Naive thymus-derived CD8-positive, alpha-beta T cell (primary cell): ENCODE results near the gene CLCN7. TPM values are rescaled to one million over a fixed set of nuclear protein-coding genes. Genes with fewer than 3 reads are reported as not detected.

ENCODE experiments used
- ATAC-seq, 2 donors: fragments of 150-1000 bp; cut with Tn5 transposase in 1 of 2; sonication (Bioruptor Pico), chemical (Tn5 transposase) in 1 of 2; 1 replicate in 1 of 2; 2 replicates in 1 of 2; pipeline ENCODE4 v1.10.0; 2021; ENCODE audit warnings: mild to moderate bottlenecking in 2 of 2, moderate library complexity in 2 of 2
- POLR2A ChIA-PET: fragments of 350-600 bp; sonication (Branson Sonifier 250); formaldehyde crosslinking; loops from one replicate; lab custom pipeline; 2021; ENCODE audit warnings: antibody characterized with exemption; lab: Charles Lee
- DNase-seq, 10 donors: peaks; one replicate each; pipeline versions ENCODE4 v3.0.0 to v3.0.0-alpha.2; 2020 to 2022
- H3K27ac Mint-ChIP-seq, 10 donors: one replicate each; pipeline ENCODE4 v1.8.0; 2020 to 2022; ENCODE audit warnings: mild to moderate bottlenecking in 10 of 10, mixed read lengths in 10 of 10, moderate library complexity in 4 of 10, inconsistent platforms in 1 of 10
- H3K27me3 Mint-ChIP-seq, 5 donors: one replicate each; pipeline ENCODE4 v1.8.0; 2021 to 2022; ENCODE audit warnings: mixed read lengths in 5 of 5
- H3K36me3 Mint-ChIP-seq, 3 donors: one replicate each; pipeline ENCODE4 v1.8.0; 2020 to 2022; ENCODE audit warnings: mixed read lengths in 3 of 3, mild to moderate bottlenecking in 2 of 3, inconsistent platforms in 1 of 3
- H3K4me1 Mint-ChIP-seq, 4 donors: one replicate each; pipeline ENCODE4 v1.8.0; 2021 to 2022; ENCODE audit warnings: mixed read lengths in 4 of 4
- H3K4me3 Mint-ChIP-seq, 10 donors: one replicate each; pipeline ENCODE4 v1.8.0; 2020 to 2022; ENCODE audit warnings: mild to moderate bottlenecking in 10 of 10, mixed read lengths in 10 of 10, moderate library complexity in 6 of 10, inconsistent platforms in 1 of 10
- H3K9me3 Mint-ChIP-seq, 9 donors: one replicate each; pipeline ENCODE4 v1.8.0; 2020 to 2022; ENCODE audit warnings: mixed read lengths in 9 of 9, mild to moderate bottlenecking in 3 of 9, inconsistent platforms in 1 of 9, moderate library complexity in 1 of 9
- polyA plus RNA-seq, 3 donors: library from polyadenylated mRNA; unstranded; fragments of 300-500 nt; fragmentation: Illumina TruSeq; gene quantifications; one replicate each; pipeline ENCODE4 v1.2.3, GENCODE V29; 2021
- total RNA-seq, 8 experiments: library from RNA in 2 of 8; stranded (reverse) in 2 of 8; gene quantifications; one replicate each; pipeline ENCODE4 v1.2.3 and lab custom pipeline; 2021 to 2026

Gene CLCN7
- total and polyA plus RNA-seq, 5 experiments from 2014 or later: 18.7 to 116 (median 34.7) TPM

DNA sequence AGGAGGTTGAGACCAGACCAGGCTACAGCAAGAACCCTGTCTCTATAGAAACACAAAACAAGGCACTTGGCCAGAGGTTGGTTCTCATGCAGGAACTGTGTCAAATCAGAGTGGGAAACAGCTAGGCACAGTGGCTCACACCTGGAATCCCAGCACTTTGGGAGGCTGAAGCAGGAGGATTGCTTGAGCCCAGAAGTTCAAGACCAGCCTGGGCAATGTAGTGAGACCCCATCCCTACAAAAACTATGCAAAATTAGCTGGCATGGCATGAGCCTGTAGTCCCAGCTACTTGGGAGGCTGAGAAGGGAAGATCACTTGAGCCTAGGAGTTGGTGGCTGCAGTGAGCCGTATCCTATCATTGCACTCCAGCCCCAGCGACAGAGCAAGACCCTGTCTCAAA lies 62.0 kb downstream of the CLCN7 start:
- DNase-seq (no peak), ATAC-seq (no peak)
- POLR2A ChIA-PET: interaction anchor here (0.6 to 1.5 kb wide), 5 partner anchors 13 to 853 kb away, joined by 3 to 5 read pairs (median 3); partner anchors contain the start of genes RPS2 and TMEM204
- H3K4me1 Mint-ChIP-seq: peaks cover 2 to 46% (median 29%) of the 10 kb centered on the region in 4 donors
- peak overlapping the region in 9 of 10 donors; percentile 38 to 88 (median 76) for H3K4me3 Mint-ChIP-seq
- H3K27me3 Mint-ChIP-seq: no peaks in the 10 kb centered on the region
- peaks cover 0 to 23% (median 2%) of the 10 kb centered on the region in 3 donors for H3K36me3 Mint-ChIP-seq
- H3K9me3 Mint-ChIP-seq: no peaks in the 10 kb centered on the region
- H3K27ac Mint-ChIP-seq: peak overlapping the region in 9 of 10 donors; percentile 9 to 80 (median 67)

GRCh38 chr16:1408171-1408837 lies 66.5 kb downstream of the CLCN7 start:
- Mint-ChIP-seq H3K4me3 (peak overlapping the region; percentile 65 to 86 (median 80)), H3K27me3 (no peaks in the 10 kb centered on the region), H3K9me3 (no peaks in the 10 kb centered on the region), H3K36me3 (peaks cover 0 to 35% (median 2%) of the 10 kb centered on the region in 3 donors), H3K27ac (peak overlapping the region in 7 of 10 donors; percentile 31 to 92 (median 67)), H3K4me1 (peaks cover 7 to 58% (median 32%) of the 10 kb centered on the region in 4 donors)
- POLR2A ChIA-PET: interaction anchor here (0.6 to 2.7 kb wide), 7 partner anchors 9 to 297 kb away, joined by 3 to 19 read pairs (median 4); partner anchors contain the start of genes MAPK8IP3, TELO2 and UQCC4
- peak; percentile 93 to 94 for ATAC-seq
- peak; percentile 92 to 98 (median 96) for DNase-seq

GRCh38 chr16:1407753-1408152 lies 67.1 kb downstream of the CLCN7 start:
- H3K36me3 Mint-ChIP-seq: peaks cover 0 to 38% (median 2%) of the 10 kb centered on the region in 3 donors
- POLR2A ChIA-PET: interaction anchor here (0.6 to 2.7 kb wide), 7 partner anchors 9 to 298 kb away, joined by 3 to 19 read pairs (median 4); partner anchors contain the start of genes MAPK8IP3, TELO2 and UQCC4
- DNase-seq: no peak
- H3K27me3 Mint-ChIP-seq: no peaks in the 10 kb centered on the region
- peaks cover 7 to 57% (median 32%) of the 10 kb centered on the region in 4 donors for H3K4me1 Mint-ChIP-seq
- H3K27ac Mint-ChIP-seq: peak overlapping the region in 6 of 10 donors; percentile 31 to 72 (median 48)
- H3K4me3 Mint-ChIP-seq: peak overlapping the region; percentile 58 to 86 (median 80)
- no peaks in the 10 kb centered on the region for H3K9me3 Mint-ChIP-seq
- ATAC-seq: no peak

DNA sequence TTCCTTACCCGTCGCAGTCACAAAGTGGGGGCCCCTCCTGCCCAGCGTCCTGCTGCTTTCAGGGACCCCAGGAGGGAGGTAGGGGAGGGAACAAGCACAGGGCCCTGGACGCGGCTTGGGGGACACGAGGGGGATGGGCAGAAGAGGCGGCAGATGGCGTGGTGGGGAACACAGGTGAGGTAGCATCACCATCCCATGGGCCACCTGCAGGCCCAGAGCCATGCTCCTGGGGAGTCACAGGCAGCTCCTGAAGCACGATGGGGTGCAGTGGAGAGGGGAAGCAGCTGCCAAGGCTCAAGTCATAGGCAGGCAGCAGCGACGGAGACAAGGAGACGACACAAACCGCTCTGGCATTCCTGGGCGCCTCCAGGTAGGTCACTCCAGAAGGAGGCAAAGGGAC lies 71.1 kb downstream of the CLCN7 start:
- Mint-ChIP-seq H3K4me1 (peaks cover 11 to 39% (median 17%) of the 10 kb centered on the region in 4 donors), H3K27me3 (no peaks in the 10 kb centered on the region), H3K27ac (no peak overlapping the region), H3K36me3 (peaks cover 0 to 49% (median 2%) of the 10 kb centered on the region in 3 donors), H3K4me3 (no peak overlapping the region), H3K9me3 (no peaks in the 10 kb centered on the region)
- POLR2A ChIA-PET: interaction anchor here (0.7 kb wide), 1 partner anchor 60 kb away, joined by 3 read pairs; no protein-coding TSS in a partner anchor
- ATAC-seq (no peak), DNase-seq (no peak)

DNA sequence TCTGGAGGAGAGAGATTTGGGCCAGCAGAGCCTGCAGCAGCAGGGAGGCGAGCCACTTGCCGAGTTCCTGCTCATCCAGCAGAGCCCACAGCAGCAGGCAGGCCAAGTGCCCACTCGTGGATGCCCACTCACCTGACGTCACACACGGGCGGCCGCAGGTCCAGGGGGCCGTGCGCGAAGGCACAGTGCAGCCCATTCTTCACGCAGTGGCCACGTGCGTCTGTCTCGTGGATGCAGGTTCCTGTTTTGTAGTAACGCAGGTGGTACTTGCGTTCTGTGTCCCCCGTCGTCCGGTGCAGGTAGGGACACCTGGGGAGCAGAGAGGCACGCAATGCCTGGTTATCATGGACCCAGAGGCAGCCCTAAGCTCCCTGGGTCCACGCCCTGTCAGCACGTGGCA lies 71.8 kb downstream of the CLCN7 start:
- ATAC-seq (no peak), DNase-seq (no peak)
- H3K4me1 Mint-ChIP-seq: peaks cover 11 to 33% (median 12%) of the 10 kb centered on the region in 4 donors
- peak overlapping the region in 1 of 10 donors; percentile 50 for H3K4me3 Mint-ChIP-seq
- peak overlapping the region in 1 of 10 donors; percentile 76 for H3K27ac Mint-ChIP-seq
- H3K27me3 Mint-ChIP-seq: no peaks in the 10 kb centered on the region
- H3K9me3 Mint-ChIP-seq: no peaks in the 10 kb centered on the region
- POLR2A ChIA-PET: interaction anchor here (0.6 to 0.9 kb wide), 3 partner anchors 59 to 101 kb away, joined by 3 to 4 read pairs (median 3); no protein-coding TSS in a partner anchor
- peaks cover 0 to 54% (median 2%) of the 10 kb centered on the region in 3 donors for H3K36me3 Mint-ChIP-seq

DNA sequence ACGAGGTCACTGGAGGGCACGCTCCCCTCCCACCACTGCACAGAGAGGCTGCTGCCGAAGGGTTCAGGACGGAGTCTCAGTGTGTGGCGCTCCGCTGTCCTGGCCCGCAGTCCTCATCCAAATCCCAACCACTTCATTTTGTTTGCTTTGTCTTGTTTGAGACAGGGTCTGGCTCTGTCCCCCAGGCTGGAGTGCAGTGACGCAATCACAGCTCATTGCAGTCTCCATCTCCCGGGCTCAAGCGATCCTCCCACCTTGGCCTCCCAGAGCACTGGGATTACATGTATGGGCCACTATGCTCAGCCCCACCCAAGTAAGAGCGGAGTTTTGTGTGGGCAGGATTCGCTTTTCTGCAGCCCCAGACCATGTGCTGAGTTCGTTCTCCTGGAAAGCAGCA lies 73.1 kb downstream of the CLCN7 start:
- Mint-ChIP-seq H3K9me3 (no peaks in the 10 kb centered on the region), H3K4me3 (no peak overlapping the region), H3K4me1 (peaks cover 5 to 27% (median 7%) of the 10 kb centered on the region in 4 donors), H3K27ac (no peak overlapping the region), H3K36me3 (peaks cover 0 to 53% (median 2%) of the 10 kb centered on the region in 3 donors), H3K27me3 (no peaks in the 10 kb centered on the region)
- ATAC-seq (no peak), DNase-seq (no peak)
- POLR2A ChIA-PET: no interaction called here

DNA sequence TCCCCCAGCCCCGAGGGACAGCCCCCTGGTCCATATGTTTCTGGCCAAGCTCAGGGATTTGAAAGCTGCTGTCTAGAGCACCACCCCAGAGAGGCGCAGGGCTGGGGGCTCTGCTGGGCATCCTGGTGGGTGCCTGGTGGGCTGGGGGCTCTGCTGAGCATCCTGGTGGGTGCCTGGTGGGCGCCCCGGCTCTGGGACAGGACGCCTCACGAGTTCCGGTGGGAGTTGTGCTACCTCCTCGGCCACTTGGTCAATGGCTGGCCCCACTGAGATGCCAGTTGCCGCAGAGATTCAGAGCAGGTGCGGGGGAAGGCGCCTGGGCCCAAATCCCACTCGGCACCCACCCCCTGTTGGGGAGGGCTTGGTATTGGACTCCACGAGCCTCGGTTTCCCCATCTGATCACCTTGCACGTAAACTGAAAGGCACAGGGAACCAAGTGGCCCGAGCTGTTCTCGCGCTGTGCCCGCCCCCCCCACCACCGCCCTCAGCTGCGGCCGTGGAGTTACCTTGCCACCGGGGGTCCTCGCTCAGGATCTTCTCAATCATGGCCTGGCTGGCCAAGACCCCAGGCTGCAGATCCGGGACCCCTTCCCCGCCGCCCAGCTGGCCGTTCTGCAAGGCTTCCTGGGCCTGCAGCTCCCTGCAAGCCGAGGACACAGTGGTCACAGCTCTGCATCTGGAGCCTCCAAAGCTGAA lies 73.6 kb downstream of the CLCN7 start:
- H3K4me3 Mint-ChIP-seq: no peak overlapping the region
- no peak overlapping the region for H3K27ac Mint-ChIP-seq
- DNase-seq (no peak), ATAC-seq (no peak)
- H3K36me3 Mint-ChIP-seq: peaks cover 0 to 55% (median 2%) of the 10 kb centered on the region in 3 donors
- peaks cover 5 to 28% (median 7%) of the 10 kb centered on the region in 4 donors for H3K4me1 Mint-ChIP-seq
- no peaks in the 10 kb centered on the region for H3K27me3 Mint-ChIP-seq
- no peaks in the 10 kb centered on the region for H3K9me3 Mint-ChIP-seq
- POLR2A ChIA-PET: interaction anchor here (0.5 kb wide), 1 partner anchor 48 kb away, joined by 4 read pairs; no protein-coding TSS in a partner anchor

GRCh38 chr16:1398826-1399581 lies 75.8 kb downstream of the CLCN7 start:
- Mint-ChIP-seq H3K4me3 (no peak overlapping the region), H3K27me3 (no peaks in the 10 kb centered on the region), H3K4me1 (peaks cover 2 to 16% (median 6%) of the 10 kb centered on the region in 4 donors), H3K9me3 (no peaks in the 10 kb centered on the region), H3K36me3 (peaks cover 0 to 63% (median 2%) of the 10 kb centered on the region in 3 donors), H3K27ac (peak overlapping the region in 1 of 10 donors; percentile 16)
- no peak for ATAC-seq
- POLR2A ChIA-PET: interaction anchor here (1.4 kb wide), 1 partner anchor 9 kb away, joined by 4 read pairs; no protein-coding TSS in a partner anchor
- no peak for DNase-seq

GRCh38 chr16:1398351-1398750 lies 76.5 kb downstream of the CLCN7 start:
- POLR2A ChIA-PET: interaction anchor here (1.4 kb wide), 1 partner anchor 10 kb away, joined by 4 read pairs; no protein-coding TSS in a partner anchor
- Mint-ChIP-seq H3K4me3 (no peak overlapping the region), H3K4me1 (peaks cover under 1 to 13% (median 4%) of the 10 kb centered on the region in 4 donors), H3K27ac (peak overlapping the region in 1 of 10 donors; percentile 16), H3K9me3 (no peaks in the 10 kb centered on the region), H3K36me3 (peaks cover 0 to 62% (median 2%) of the 10 kb centered on the region in 3 donors), H3K27me3 (no peaks in the 10 kb centered on the region)
- no peak for DNase-seq
- ATAC-seq: no peak

DNA sequence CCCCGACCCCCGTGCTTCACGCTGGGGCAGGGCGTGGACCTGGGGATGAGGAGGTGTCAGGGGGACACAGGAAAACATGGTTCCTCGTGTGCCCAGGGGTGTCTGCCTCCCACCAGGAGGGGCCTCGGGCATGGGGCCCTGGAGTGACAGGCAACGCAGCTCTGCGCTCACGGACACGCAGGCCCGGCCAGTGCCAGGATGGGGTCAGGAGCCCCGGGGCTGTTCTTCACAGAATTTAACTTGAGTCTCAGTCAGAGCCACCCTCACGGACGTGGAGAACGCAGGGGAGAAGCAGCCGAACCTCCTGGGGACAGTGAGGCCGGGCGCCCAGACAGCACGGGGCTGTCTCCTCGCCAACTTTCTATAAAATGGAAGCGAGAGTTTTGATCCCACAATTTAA lies 77.0 kb downstream of the CLCN7 start:
- no peak overlapping the region for H3K4me3 Mint-ChIP-seq
- POLR2A ChIA-PET: interaction anchor here (1.4 kb wide), 1 partner anchor 10 kb away, joined by 4 read pairs; no protein-coding TSS in a partner anchor

DNA sequence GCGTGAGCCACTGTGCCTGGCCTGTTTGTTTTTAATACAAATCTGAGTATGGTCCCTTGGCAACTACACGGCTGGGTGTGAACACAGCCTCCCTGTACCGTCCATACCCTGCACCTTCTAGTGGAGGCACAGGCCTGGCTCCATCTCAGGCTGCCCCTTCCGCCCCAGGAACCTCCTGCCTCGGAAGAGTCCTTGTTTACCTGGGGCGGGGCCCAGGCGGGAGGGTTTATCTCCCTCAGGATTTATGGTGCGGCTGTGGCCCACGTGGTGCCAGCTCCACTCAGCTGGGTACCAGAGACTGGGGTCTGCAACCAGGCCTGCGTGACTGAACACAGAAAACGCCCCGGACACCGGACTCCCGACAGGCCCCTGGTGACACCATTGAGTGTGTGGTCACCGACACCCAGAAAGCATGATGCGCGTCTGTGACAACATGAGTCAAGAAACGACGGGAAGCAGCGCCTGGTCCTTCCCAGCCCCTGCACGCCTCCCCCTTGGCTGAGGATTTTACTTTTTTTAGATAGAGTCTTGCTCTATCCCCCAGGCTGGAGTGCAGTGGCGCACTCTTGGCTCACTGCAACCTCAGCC lies 79.3 kb downstream of the CLCN7 start:
- DNase-seq (no peak), ATAC-seq (no peak)
- no peak overlapping the region for H3K4me3 Mint-ChIP-seq
- POLR2A ChIA-PET: no interaction called here
- peaks cover 0 to 7% (median 0%) of the 10 kb centered on the region in 4 donors for H3K4me1 Mint-ChIP-seq
- H3K36me3 Mint-ChIP-seq: peaks cover 0 to 60% (median 2%) of the 10 kb centered on the region in 3 donors
- H3K27me3 Mint-ChIP-seq: no peaks in the 10 kb centered on the region
- H3K27ac Mint-ChIP-seq: no peak overlapping the region
- H3K9me3 Mint-ChIP-seq: no peaks in the 10 kb centered on the region

More for the DNA sequence above, 77.0 kb downstream of the CLCN7 start:
- H3K27me3 Mint-ChIP-seq: no peaks in the 10 kb centered on the region
- DNase-seq (no peak), ATAC-seq (no peak)
- no peaks in the 10 kb centered on the region for H3K9me3 Mint-ChIP-seq
- H3K4me1 Mint-ChIP-seq: peaks cover 0 to 11% (median 2%) of the 10 kb centered on the region in 4 donors
- peak overlapping the region in 1 of 10 donors; percentile 16 for H3K27ac Mint-ChIP-seq
- peaks cover 0 to 60% (median 2%) of the 10 kb centered on the region in 3 donors for H3K36me3 Mint-ChIP-seq
